GM19025 (cell line): Measurements from ENCODE around the gene METTL1.
"Not testable (repeated sequence)": the region's sequence is repeated elsewhere in the genome, so short reads cannot be mapped to it uniquely, and the experiment has no call there.

ENCODE experiments used
- ATAC-seq: cut with Tn5 transposase; IDR thresholded peaks from one replicate; pipeline ENCODE4 v1.9.1; 2021; ENCODE audit warnings: mild to moderate bottlenecking, low read depth, moderate library complexity; ENCODE audit not compliant: unreplicated experiment

The METTL1 gene

GRCh38 chr12:57726151-57726883, 45.6 kb downstream of the METTL1 start:
- no peak for ATAC-seq

GRCh38 chr12:57725851-57726150, 46.1 kb downstream of the METTL1 start:
- ATAC-seq: no peak

DNA sequence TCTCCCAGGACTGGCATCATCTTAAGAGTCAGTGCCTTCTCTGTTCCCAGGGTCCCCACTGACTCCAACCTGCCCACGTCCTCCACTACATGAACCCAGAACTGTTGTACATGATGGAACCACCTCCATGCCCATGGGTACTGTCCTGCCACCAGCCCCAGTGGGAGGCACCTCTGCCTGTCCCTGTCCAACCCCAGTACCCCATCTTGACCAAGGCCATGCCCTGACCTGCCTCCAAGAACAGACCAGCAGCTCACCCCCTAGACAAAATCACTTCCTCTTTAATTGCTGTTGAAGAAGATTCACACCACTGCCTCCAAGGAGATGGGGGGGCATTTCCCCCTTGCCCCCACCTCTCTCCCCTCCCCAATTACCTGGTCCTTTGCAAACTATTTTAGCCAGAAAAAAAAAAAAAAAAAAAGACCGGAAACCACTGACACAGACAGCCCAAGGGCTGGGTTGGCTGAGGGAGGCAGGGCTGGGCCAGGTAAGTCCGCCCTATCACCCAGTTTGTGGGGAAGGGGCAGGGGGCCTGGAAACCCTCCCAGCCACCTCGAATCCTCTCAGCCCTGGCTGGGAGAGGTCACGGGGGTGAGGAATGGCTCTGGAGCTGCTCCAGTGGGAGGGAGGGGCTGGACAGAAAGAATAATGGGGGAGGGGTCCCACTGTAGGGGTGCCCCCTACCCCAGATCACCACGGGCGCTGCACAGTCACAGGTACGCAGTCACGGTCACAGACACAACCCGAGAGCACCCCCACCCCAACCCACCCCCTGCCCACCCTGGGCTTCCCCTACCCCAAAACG, 46.8 kb downstream of the METTL1 start:
- ATAC-seq: no peak

DNA sequence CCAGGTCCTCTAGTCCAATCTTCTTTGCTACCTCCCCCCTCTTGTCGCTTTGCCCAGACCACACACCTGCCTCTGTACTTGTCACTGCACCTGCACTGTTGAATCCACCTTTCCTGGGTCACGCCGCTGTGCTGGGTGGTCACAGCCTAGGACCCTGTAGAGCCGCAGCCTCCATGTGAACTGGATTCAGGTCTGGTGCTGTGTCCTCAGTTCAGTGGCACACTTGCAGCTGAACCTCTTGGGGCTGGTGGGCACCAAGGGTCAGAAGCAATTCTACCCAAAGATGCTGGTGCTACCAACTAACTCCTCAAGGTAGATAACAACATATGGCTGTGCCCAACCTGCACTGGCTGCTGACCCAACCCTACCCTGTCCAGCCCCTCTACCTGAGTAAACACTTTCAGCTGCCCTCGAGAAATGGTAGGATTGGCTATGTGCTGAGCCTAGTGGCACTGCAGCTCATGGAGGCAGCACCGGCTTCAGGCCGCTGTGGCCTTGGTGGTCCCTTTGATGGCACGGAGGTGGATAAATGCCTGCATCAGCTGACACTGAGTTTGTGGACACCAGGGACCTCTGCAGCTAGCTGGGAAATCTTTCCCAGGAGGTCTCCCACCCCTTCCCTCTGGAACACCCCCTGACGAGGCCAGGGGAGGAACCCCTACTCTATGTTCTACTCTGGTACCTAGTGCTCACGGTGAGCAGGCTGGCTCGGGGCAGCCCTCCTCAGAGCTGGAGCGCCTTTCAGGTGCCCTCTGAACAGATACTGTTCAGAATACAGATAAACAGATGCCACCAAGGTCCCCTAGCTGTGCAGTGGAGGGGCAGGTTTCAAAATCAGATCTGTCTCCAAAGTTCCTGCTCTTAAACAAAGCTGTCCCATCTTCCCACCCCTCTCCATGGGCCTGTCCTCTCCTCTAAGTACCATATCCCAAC, 47.6 kb downstream of the METTL1 start:
- no peak for ATAC-seq

GRCh38 chr12:57723630-57723962, 48.3 kb downstream of the METTL1 start:
- ATAC-seq: no peak

DNA sequence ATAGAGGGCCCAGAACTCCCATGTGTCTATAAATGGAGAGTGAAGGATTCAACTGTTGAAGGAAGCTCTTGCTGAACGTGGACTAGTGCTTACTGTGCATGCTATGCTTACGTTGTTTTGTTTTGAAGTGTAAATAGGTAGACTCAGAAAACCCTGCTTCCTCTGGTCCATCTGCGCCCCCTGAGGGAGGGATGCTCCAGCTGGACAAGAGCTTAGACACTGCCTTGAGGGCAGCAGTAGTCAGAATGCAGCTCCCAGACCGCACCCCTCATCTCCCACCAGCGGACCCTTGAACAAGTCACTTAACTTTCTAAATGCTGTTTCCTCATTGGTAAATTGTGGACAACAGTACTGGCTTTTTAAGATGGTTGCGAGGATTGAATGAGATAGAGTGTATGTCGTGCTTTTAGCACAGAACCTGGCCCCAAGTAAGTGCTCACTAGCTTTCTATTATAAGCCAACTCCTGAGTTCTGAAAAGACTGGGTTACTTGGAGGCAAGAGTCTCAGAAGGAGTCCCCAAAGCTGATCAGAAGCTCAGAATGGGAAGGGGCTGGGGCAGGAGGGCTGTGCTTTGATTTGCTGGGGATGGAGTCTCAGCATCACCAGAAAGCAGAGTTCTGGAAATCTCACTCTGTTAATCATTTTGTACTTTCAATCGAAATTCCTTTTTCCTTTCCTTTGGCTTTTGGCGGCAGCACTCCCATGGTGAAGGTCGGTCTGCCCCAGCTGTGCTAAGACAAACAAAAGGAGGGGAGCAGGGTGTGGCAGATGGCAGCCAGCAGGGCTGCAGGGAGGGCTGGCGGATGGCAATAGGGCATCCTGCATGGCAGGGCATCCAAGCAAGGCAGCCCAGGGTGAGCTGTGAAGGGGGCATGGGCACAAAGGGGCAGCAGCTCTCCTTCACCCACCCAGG, 48.9 kb downstream of the METTL1 start:
- ATAC-seq: no peak

GRCh38 chr12:57721846-57722608, 49.9 kb downstream of the METTL1 start:
- not testable (repeated sequence) for ATAC-seq

- no peak for ATAC-seq
Measured at GRCh38 chr12:57720606-57721595, 51.0 kb downstream of the METTL1 start.

GRCh38 chr12:57719777-57720605, 51.9 kb downstream of the METTL1 start:
- no peak for ATAC-seq

DNA sequence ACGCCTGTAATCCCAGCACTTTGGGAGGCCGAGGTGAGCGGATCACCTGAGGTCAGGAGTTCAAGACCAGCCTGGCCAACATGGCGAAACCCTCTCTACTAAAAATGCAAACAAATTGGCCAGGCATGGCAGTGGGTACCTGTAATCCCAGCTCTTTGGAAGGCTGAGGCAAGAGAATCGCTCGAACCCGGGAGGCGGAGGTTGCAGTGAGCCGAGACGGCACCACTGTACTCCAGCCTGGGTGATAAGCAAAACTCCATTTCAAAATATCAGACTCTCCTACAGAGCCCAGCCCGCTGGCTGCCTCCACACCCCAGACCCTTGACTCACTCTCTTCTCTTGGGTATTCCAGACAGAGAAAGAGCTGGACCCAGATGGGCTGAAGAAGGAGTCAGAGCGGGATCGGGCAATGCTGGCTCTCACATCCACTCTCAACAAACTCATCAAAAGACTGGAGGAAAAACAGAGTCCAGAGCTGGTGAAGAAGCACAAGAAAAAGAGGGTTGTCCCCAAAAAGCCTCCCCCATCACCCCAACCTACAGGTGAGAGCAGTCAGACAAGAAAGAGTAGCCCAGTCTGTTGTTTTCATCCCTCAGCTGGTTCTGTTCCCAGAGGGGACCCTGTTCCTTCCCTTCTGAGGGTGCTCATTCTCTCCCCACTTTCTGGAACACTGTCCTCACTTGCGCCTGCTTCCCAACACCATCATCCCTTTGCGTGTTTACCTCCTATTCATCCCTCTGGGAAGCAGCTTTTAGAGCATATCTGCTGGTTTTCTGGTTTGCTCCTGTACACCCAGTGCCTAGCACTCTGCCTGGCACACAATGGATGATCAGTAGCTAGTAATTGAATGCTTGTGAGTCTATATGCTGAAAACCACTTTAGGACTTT, 53.0 kb downstream of the METTL1 start:
- ATAC-seq: no peak
